ENCODE measurements around the gene CCDC120. TPM values are rescaled to one million over a fixed set of nuclear protein-coding genes. Genes with fewer than 3 reads are reported as not detected.

CCDC120 gene, protein sequence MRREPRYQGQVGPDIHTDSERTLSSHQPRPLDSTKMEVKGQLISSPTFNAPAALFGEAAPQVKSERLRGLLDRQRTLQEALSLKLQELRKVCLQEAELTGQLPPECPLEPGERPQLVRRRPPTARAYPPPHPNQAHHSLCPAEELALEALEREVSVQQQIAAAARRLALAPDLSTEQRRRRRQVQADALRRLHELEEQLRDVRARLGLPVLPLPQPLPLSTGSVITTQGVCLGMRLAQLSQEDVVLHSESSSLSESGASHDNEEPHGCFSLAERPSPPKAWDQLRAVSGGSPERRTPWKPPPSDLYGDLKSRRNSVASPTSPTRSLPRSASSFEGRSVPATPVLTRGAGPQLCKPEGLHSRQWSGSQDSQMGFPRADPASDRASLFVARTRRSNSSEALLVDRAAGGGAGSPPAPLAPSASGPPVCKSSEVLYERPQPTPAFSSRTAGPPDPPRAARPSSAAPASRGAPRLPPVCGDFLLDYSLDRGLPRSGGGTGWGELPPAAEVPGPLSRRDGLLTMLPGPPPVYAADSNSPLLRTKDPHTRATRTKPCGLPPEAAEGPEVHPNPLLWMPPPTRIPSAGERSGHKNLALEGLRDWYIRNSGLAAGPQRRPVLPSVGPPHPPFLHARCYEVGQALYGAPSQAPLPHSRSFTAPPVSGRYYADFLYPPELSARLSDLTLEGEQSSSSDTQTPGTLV
- total RNA-seq (2022; extraction: Qiagen RNA extraction; ENCODE audit: low read depth): 2.6 to 4.0 TPM (median 3.2 TPM) in 5 replicates

DNA sequence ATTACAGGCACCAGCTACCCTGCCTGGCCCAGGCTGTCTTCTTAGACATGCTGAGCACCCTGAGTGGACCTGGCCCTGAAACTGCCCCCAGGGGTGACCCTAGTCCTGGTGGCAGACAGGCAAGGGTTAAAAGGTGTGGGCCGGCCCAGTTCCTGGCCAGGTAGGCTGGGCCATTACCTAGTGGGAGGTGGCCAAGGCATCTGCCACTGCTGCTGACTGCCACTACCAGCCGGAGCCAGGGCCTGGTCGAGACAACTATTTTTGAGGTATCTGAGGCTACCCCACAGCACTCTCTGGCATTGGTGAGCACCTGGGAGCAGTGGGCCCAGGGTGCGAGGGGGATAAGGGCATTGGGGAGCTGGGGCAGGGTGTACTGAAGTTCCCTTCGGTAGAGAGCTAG lies at the start of gene CCDC120:
Gene CCDC120, plus strand, starts transcription at position 206 of the 400 bp plus-strand sequence. CDS start 3,043 bp downstream, outside the sequence.

DNA sequence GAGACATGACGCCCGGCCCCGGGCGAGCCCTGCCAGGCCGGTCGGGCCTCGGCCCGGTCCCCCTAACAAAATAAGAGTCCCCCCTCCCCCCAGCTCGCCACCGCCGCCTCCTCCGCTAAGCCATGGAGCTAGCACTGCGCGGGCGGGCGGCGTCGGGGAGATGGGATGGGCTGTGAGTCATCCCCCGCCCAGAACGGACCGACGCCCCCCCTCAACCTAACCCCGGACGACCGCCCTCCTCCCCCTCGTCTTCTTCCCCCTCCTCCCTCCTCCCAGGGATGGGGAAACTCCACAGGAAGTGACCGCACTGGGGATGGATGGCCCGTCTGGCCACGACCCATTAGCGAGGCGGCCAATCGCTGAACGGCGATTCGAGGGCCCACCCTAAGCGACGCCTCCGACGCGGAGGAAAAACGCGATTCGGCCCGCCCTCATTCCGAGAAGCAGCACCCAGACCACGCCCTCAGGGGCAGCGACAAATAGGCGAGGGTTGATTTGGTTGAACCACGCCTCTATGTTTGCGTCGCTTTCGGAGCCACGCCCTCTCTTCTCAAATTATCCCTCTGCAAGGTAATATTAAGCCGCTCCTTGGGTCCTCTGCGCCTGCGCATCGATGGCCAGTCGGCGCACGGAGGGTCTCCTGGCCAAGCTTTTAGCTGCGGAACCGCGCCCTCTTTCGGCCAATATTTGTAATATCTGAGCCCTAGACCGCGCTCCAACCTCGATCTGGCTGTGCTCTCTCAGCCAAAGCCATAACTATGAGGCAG lies 15.4 kb upstream of the CCDC120 start, which contains the start of gene TFE3:
Gene TFE3, minus strand, starts transcription at position 138 of the 767 bp plus-strand sequence. Its CDS starts 131 bp downstream, at position 7.

DNA sequence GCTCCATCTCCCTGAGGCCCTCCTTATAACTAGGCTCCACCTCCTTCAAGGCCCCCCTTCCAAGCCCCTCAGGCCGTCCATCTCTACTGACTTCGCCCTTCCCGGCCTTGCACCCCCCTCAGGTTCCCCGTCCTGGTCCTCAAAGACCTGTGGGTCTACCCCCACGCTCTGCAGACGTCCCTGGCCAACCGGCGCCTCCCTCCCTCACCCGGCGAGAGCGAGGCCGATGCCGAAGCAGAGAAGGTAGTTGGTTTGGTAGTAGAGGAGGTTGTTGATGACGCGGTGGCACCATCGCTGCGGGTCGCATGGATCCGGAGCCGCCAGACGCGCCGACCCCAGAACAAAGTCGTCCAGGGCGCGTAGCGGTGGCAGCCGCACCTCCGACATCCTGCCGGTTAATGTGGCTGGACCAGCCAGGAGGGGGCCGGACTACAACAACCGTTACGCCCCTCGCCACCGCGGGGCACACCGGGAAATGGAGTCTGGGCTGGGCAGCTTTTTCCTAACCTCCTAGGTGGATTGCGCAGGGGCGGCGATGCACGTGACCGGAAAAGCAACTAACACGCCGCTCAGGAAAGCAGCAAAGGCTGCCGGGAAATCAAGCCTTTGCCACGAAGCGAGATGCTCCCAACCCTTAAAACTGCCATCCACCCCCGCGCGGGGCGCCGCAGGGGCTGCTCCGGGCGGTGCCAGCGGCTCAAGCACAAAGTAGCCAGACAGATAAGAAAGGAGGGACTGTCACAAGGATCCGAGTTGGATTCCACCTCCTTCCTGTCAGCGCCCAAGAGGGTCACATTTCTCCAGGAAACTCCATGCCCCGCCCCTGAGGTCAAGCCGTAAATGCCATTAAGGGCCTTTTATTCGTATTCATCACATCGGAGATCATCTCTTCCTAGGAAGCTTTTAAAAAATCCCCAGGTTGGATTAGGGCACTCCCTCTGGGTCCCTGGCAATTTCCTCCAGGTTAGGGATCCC lies 15.1 kb downstream of the CCDC120 start, which contains the start of gene PRAF2:
Gene PRAF2, minus strand, starts transcription at position 402 of the 975 bp plus-strand sequence. Its CDS starts 15 bp downstream, at position 387.

DNA sequence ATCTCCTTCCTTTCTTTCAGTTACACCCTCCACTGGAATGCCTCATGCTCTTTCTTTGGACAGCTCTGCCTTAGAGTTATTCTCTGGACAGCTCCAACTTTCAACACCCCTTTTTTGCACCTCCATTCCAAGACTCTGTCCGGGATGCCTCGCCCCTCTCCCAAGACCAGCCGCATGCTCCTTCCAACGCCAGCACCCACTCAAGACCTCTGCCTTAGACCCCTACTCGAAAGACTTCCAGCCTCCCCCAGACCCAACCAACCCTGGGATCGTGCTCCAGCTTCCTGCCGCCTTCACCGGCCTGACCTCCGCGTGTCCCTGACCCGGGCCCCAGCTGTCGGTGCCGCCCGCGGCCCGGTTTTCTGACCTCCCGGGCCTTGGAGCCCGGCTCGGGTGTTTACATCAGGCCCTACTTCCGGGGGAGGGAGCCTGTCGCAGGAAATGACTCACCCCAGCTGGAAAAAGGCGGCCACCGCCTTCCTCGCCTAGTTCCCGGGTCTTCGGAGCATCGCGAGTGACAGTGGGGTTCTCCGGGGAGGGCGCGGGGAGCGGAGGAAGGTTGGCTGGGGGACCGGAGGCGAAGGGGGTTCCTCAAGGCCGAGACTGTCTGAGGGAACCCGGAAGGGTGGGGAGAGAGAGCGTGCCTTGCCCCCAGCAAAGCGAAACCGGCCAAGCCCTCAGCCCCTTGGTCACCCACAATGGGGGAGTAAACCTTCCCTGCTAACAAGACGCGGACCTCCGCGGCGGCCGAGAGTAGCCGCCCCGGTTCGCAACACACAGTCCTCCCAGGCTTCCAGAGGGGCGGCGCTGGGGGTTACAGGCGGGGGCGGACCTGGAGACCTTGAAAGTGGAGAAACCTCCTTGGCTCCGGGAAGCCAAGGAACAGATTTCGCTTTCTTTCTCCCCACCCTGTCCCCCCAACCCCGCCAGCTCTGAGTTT lies 21.0 kb downstream of the CCDC120 start, which contains the start of gene WDR45:
Gene WDR45, minus strand, starts transcription at position 399 of the 940 bp plus-strand sequence. CDS start 1,792 bp downstream, outside the sequence.

Other genes with a start within 250 kb of the CCDC120 start
- 0.20 TPM in 1 of 5 replicates, not detected in the others for gene ERAS, start 232.5 kb upstream of the CCDC120 start, total RNA-seq (2022; extraction: Qiagen RNA extraction; ENCODE audit: low read depth)
- 25.1 to 49.0 TPM (median 43.6 TPM) in 5 replicates for gene PCSK1N, start 223.4 kb upstream of the CCDC120 start, total RNA-seq (2022; extraction: Qiagen RNA extraction; ENCODE audit: low read depth)
- gene TIMM17B, start 161.2 kb upstream of the CCDC120 start, total RNA-seq (2022; extraction: Qiagen RNA extraction; ENCODE audit: low read depth): 90.7 to 108 TPM (median 98.6 TPM) in 5 replicates
- 88.0 to 104 TPM (median 92.5 TPM) in 5 replicates for gene PQBP1, start 161.1 kb upstream of the CCDC120 start, total RNA-seq (2022; extraction: Qiagen RNA extraction; ENCODE audit: low read depth)
- gene SLC35A2, start 147.4 kb upstream of the CCDC120 start, total RNA-seq (2022; extraction: Qiagen RNA extraction; ENCODE audit: low read depth): 52.9 to 70.1 TPM (median 68.5 TPM) in 5 replicates
- 8.4 to 10.8 TPM (median 10.3 TPM) in 5 replicates for gene PIM2, start 140.0 kb upstream of the CCDC120 start, total RNA-seq (2022; extraction: Qiagen RNA extraction; ENCODE audit: low read depth)
- gene OTUD5, start 101.4 kb upstream of the CCDC120 start, total RNA-seq (2022; extraction: Qiagen RNA extraction; ENCODE audit: low read depth): 55.5 to 63.8 TPM (median 61.3 TPM) in 5 replicates
- gene KCND1, start 87.2 kb upstream of the CCDC120 start, total RNA-seq (2022; extraction: Qiagen RNA extraction; ENCODE audit: low read depth): 0.72 to 1.2 TPM (median 1.1 TPM) in 5 replicates
- gene GRIPAP1, start 56.7 kb upstream of the CCDC120 start, total RNA-seq (2022; extraction: Qiagen RNA extraction; ENCODE audit: low read depth): 15.9 to 20.9 TPM (median 20.1 TPM) in 5 replicates
- gene TFE3, start 15.6 kb upstream of the CCDC120 start, total RNA-seq (2022; extraction: Qiagen RNA extraction; ENCODE audit: low read depth): 39.9 to 51.9 TPM (median 50.8 TPM) in 5 replicates
- gene PRAF2, start 15.0 kb downstream of the CCDC120 start, total RNA-seq (2022; extraction: Qiagen RNA extraction; ENCODE audit: low read depth): 37.2 to 44.9 TPM (median 40.9 TPM) in 5 replicates
- 48.8 to 57.2 TPM (median 52.2 TPM) in 5 replicates for gene WDR45, start 20.9 kb downstream of the CCDC120 start, total RNA-seq (2022; extraction: Qiagen RNA extraction; ENCODE audit: low read depth)
- 20.9 to 25.2 TPM (median 24.4 TPM) in 5 replicates for gene GPKOW, start 64.7 kb downstream of the CCDC120 start, total RNA-seq (2022; extraction: Qiagen RNA extraction; ENCODE audit: low read depth)
- gene MAGIX, start 103.8 kb downstream of the CCDC120 start, total RNA-seq (2022; extraction: Qiagen RNA extraction; ENCODE audit: low read depth): 2.0 to 5.5 TPM (median 2.7 TPM) in 5 replicates
- gene PLP2, start 112.9 kb downstream of the CCDC120 start, total RNA-seq (2022; extraction: Qiagen RNA extraction; ENCODE audit: low read depth): 339 to 456 TPM (median 423 TPM) in 5 replicates
- gene PRICKLE3, start 127.4 kb downstream of the CCDC120 start, total RNA-seq (2022; extraction: Qiagen RNA extraction; ENCODE audit: low read depth): 12.3 to 18.6 TPM (median 17.4 TPM) in 5 replicates
- gene SYP, start 141.2 kb downstream of the CCDC120 start, total RNA-seq (2022; extraction: Qiagen RNA extraction; ENCODE audit: low read depth): 2.7 to 3.5 TPM (median 3.0 TPM) in 5 replicates
- gene CACNA1F, start 174.3 kb downstream of the CCDC120 start, total RNA-seq (2022; extraction: Qiagen RNA extraction; ENCODE audit: low read depth): not detected in 5 replicates
- 13.6 to 15.4 TPM (median 14.1 TPM) in 5 replicates for gene CCDC22, start 176.5 kb downstream of the CCDC120 start, total RNA-seq (2022; extraction: Qiagen RNA extraction; ENCODE audit: low read depth)
- gene FOXP3, start 205.7 kb downstream of the CCDC120 start, total RNA-seq (2022; extraction: Qiagen RNA extraction; ENCODE audit: low read depth): 0.12 to 0.15 TPM (median 0.14 TPM) in 3 of 5 replicates, not detected in the others
- 1.7 to 4.1 TPM (median 2.3 TPM) in 5 replicates for gene PPP1R3F, start 210.8 kb downstream of the CCDC120 start, total RNA-seq (2022; extraction: Qiagen RNA extraction; ENCODE audit: low read depth)
- not detected in 5 replicates for gene GAGE10, start 244.6 kb downstream of the CCDC120 start, total RNA-seq (2022; extraction: Qiagen RNA extraction; ENCODE audit: low read depth)

Measured in A549 treated with GW870086 at 1 μM for 4 hours (cell line).